Ishikawa (cell line): ENCODE measurements around the gene FOXA2.

ENCODE experiments used
- CEBPB ChIP-seq: IDR thresholded peaks from 2 replicates; pipeline ENCODE4 v1.6.1; 2012
- CREB1 ChIP-seq: IDR thresholded peaks from 2 replicates; pipeline ENCODE4 v1.6.1; 2012; ENCODE audit warnings: low read depth
- EGR1 ChIP-seq: IDR thresholded peaks from 2 replicates; pipeline ENCODE4 v1.6.1; 2012
- EP300 ChIP-seq: IDR thresholded peaks from 2 replicates; pipeline ENCODE4 v1.6.1; 2012; ENCODE audit warnings: borderline replicate concordance
- FOXM1 ChIP-seq: IDR thresholded peaks from 2 replicates; pipeline ENCODE4 v1.6.1; 2012; ENCODE audit warnings: low read depth, borderline replicate concordance
- MAX ChIP-seq: IDR thresholded peaks from 2 replicates; pipeline ENCODE4 v1.6.1; 2012
- NFIC ChIP-seq: IDR thresholded peaks from 2 replicates; pipeline ENCODE4 v1.6.1; 2012
- RAD21 ChIP-seq: IDR thresholded peaks from 2 replicates; pipeline ENCODE4 v1.6.1; 2012; ENCODE audit warnings: low read depth
- TAF1 ChIP-seq: IDR thresholded peaks from 2 replicates; pipeline ENCODE4 v1.6.1; 2012; ENCODE audit warnings: low read depth, mild to moderate bottlenecking
- TCF12 ChIP-seq: IDR thresholded peaks from 2 replicates; pipeline ENCODE4 v1.6.1; 2012; ENCODE audit warnings: low read depth
- TEAD4 ChIP-seq: IDR thresholded peaks from 2 replicates; pipeline ENCODE4 v1.6.1; 2012
- YY1 ChIP-seq: IDR thresholded peaks from 2 replicates; pipeline ENCODE4 v1.6.1; 2012; ENCODE audit warnings: low read depth
- ZBTB7A ChIP-seq: IDR thresholded peaks from 2 replicates; pipeline ENCODE4 v1.6.1; 2012; ENCODE audit warnings: low read depth
- TF ChIP-seq, protein P1 (sequence below): IDR thresholded peaks from 2 replicates; pipeline ENCODE4 v1.6.1; 2012; ENCODE audit warnings: low read depth, mild to moderate bottlenecking
- TF ChIP-seq, protein P2 (sequence below): IDR thresholded peaks from 2 replicates; pipeline ENCODE4 v1.6.1; 2012

Gene FOXA2

GRCh38 chr20:22619272-22619671 is 34.9 kb upstream of the FOXA2 start:
- TF ChIP-seq EGR1 (no peak), ZBTB7A (no peak), TEAD4 (no peak), RAD21 (no peak)
- TF ChIP-seq, protein P1, sequence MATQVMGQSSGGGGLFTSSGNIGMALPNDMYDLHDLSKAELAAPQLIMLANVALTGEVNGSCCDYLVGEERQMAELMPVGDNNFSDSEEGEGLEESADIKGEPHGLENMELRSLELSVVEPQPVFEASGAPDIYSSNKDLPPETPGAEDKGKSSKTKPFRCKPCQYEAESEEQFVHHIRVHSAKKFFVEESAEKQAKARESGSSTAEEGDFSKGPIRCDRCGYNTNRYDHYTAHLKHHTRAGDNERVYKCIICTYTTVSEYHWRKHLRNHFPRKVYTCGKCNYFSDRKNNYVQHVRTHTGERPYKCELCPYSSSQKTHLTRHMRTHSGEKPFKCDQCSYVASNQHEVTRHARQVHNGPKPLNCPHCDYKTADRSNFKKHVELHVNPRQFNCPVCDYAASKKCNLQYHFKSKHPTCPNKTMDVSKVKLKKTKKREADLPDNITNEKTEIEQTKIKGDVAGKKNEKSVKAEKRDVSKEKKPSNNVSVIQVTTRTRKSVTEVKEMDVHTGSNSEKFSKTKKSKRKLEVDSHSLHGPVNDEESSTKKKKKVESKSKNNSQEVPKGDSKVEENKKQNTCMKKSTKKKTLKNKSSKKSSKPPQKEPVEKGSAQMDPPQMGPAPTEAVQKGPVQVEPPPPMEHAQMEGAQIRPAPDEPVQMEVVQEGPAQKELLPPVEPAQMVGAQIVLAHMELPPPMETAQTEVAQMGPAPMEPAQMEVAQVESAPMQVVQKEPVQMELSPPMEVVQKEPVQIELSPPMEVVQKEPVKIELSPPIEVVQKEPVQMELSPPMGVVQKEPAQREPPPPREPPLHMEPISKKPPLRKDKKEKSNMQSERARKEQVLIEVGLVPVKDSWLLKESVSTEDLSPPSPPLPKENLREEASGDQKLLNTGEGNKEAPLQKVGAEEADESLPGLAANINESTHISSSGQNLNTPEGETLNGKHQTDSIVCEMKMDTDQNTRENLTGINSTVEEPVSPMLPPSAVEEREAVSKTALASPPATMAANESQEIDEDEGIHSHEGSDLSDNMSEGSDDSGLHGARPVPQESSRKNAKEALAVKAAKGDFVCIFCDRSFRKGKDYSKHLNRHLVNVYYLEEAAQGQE = no peak
- TF ChIP-seq, protein P2, sequence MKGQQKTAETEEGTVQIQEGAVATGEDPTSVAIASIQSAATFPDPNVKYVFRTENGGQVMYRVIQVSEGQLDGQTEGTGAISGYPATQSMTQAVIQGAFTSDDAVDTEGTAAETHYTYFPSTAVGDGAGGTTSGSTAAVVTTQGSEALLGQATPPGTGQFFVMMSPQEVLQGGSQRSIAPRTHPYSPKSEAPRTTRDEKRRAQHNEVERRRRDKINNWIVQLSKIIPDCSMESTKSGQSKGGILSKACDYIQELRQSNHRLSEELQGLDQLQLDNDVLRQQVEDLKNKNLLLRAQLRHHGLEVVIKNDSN = no peak

DNA sequence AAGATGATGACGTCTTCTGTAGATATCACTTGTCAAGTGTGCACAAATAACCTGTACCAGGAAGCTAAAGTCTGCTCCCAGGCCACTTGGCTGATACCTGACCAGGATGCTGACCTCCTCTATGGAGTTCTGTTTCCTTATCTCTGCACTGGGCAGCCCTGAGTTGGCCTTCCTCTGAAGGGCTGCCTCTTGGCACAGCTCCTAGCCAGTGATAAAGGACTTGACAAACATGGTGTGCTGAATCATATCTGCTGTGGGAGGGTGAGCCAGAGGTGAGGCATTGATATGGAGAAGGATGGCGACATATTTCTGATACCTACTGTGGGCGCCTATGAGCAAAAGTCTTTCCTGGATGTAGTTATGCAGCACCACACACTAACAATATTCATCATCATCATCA is 32.8 kb upstream of the FOXA2 start:
- TF ChIP-seq ZBTB7A (no peak), TCF12 (no peak), YY1 (no peak), MAX (no peak)

GRCh38 chr20:22616551-22616950 is 32.2 kb upstream of the FOXA2 start:
- no peak for TF ChIP-seq TCF12
- no peak for TF ChIP-seq MAX
- no peak for TF ChIP-seq TEAD4
- no peak for TF ChIP-seq FOXM1
- TF ChIP-seq CEBPB = no peak
- no peak for TF ChIP-seq YY1
- TF ChIP-seq ZBTB7A = no peak
- no peak for TF ChIP-seq TAF1
- TF ChIP-seq RAD21 = no peak
- TF ChIP-seq NFIC = no peak
- TF ChIP-seq, protein P1 = no peak
- no peak for TF ChIP-seq EP300
- TF ChIP-seq, protein P2 = no peak
- no peak for TF ChIP-seq CREB1
- TF ChIP-seq EGR1 = no peak

- TF ChIP-seq EGR1 (no peak), EP300 (no peak), YY1 (no peak), CEBPB (no peak), RAD21 (no peak), MAX (no peak), FOXM1 (no peak), TAF1 (no peak), TCF12 (no peak), NFIC (no peak), TEAD4 (no peak), CREB1 (no peak)
- TF ChIP-seq, protein P2 = no peak
- TF ChIP-seq, protein P1 = no peak
Observed at GRCh38 chr20:22615425-22615824, 31.1 kb upstream of the FOXA2 start.
